GM18951 (cell line): ENCODE measurements around the gene MST1.

Experiments
- POLR2A ChIP-seq: IDR thresholded peaks from 4 replicates; pipeline ENCODE4 v1.6.1; 2011; ENCODE audit warnings: mild to moderate bottlenecking; ENCODE audit not compliant: insufficient read length, insufficient read depth; ENCODE audit errors: extremely low read depth
- in situ Hi-C: fragments of 300-500 bp; cut with MboI; formaldehyde crosslinking; loops from one replicate; pipeline ENCODE4 v1.12.0; 2022; ENCODE audit warnings: low sequenced_read_pairs, mixed read lengths, inconsistent platforms; ENCODE audit not compliant: unreplicated experiment

MST1 gene

DNA sequence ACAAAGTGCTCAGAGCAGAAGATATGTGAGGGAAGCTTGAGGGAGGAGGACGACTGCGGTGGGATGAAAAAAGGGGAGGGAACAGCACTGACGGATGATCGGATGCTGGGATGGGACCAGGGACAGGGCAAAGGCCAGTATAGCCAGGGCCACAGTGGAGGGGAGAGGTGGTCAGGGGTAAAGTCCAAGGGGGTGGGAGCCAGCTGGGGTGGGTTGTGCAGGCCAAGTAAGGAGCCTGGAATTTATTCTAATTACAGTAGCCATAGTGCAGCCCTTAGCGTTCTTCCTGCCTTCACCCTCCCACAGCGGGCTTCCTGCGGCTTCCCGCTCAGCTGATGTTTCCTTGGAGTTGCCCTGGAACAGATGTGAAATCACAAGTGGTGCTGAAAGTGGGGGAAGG is 22.7 kb downstream of the MST1 start:
- TF ChIP-seq POLR2A: no peak
- in situ Hi-C loops: no loop called here

DNA sequence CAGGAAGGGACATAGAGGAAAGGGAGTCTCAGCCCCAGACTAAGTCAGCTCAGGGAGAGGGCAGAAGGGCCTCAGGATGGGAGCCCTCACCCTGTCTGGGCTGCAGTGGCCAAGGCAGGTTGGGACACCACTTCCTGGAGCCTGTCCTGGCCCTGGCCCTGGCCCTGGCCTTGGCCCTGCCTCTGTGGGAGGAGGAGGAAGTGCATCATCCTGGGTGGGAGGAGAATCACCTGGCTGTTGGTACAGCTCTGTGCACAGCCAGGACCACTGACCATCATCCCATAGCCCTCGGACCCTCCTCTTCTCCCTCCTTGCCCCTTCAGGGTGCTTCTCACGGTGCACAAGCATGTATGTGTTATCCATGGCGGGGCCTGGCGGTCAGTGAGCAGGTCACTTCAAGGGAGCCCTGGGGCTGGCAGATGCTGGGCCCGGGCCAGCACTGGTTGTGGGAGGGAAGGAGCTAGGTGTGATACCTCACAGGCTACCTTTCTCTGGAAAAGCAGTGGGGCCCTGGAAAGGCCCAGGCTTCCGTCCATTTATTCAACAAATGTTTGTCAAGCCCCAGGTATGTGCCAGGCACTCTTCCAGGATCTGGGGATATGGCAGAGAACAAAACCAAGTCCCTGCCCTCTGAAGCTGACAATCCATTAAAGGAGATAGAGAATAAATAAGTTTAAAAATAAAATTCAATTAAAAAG is 23.3 kb downstream of the MST1 start:
- no peak for TF ChIP-seq POLR2A
- in situ Hi-C loops: no loop called here

DNA sequence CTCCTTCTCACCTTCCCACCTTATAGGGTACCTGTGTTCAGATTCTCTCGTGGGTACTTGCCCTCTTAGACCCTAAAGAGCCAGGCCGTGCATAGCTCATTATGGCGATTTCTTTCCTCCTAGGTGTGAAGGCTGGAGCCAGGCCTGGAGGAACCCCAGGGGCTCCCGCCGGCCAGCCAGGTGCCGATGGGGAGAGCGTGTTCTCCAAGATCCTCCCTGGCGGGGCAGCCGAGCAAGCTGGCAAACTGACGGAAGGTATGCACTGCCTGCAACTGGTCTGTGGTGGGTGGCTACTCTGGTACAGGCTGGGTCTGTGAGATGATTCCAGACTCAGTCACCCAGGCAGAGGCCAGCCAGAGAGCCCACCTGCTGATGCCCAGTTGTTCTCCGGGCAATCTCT is 25.0 kb downstream of the MST1 start:
- in situ Hi-C loops: no loop called here
- TF ChIP-seq POLR2A: no peak

DNA sequence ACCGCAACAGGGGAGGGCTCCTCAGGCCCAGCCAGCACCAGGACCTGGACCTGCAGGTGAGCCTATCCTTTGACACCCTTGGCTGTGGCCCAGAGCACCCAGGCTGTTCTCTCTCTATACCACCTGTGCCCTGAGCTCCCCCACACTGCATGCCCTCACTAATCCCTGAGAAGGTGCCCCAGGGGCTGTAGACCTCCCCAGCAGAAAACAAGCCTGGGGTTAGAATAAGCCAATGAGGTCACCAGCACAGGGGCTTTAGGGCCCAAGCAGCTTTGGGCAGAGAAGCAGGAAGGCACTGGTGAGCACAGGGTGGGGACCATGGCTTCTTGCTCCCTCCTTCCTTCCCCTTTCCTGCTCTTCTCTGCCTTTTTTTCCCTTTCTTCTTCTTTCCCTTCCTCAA is 25.4 kb downstream of the MST1 start:
- in situ Hi-C loops: no loop called here
- no peak for TF ChIP-seq POLR2A

DNA sequence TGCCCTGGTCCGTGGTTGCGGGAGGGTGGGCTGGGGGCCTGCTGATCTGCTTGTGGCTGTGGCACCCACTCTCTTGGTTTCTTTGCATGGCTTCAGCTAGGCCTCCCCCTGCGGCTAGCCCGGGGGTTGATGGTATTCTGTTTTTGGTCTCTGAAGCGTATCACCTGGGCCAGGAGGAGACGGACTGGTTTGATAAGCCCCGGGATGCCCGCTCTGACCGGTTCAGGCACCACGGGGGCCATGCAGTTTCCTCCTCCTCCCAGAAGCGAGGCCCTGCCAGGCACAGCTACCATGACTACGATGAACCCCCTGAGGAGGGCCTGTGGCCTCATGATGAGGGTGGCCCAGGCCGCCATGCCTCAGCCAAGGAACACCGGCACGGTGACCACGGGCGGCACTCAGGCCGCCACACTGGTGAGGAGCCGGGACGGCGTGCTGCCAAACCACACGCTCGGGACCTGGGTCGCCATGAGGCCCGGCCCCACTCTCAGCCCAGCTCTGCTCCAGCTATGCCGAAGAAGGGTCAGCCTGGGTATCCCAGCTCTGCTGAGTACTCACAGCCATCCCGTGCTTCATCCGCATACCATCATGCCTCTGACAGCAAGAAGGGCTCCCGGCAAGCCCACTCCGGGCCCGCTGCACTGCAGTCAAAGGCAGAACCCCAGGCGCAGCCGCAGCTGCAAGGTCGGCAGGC is 26.4 kb downstream of the MST1 start:
- in situ Hi-C loops: no loop called here
- no peak for TF ChIP-seq POLR2A

DNA sequence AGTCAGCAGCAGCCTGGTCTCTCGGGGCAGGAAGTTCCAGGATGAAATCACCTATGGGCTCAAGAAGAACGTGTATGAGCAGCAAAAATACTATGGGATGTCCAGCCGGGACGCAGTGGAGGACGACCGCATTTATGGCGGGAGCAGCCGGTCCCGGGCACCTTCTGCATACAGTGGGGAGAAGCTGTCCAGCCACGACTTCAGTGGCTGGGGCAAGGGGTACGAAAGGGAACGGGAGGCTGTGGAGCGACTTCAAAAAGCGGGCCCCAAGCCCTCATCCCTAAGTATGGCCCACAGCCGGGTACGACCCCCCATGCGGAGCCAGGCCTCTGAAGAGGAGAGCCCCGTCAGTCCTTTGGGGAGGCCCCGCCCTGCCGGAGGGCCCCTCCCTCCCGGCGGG is 27.3 kb downstream of the MST1 start:
- in situ Hi-C loops: no loop called here
- no peak for TF ChIP-seq POLR2A

DNA sequence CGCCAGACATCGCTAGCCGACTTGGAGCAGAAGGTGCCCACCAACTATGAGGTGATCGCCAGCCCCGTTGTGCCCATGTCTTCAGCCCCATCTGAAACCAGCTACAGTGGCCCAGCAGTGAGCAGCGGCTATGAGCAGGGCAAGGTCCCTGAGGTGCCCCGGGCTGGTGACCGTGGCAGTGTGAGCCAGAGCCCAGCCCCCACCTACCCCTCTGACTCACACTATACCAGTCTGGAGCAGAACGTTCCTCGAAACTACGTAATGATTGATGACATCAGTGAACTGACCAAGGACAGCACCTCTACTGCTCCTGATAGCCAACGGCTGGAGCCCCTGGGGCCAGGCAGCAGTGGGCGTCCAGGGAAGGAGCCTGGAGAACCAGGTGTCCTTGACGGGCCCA is 28.0 kb downstream of the MST1 start:
- in situ Hi-C loops: no loop called here

DNA sequence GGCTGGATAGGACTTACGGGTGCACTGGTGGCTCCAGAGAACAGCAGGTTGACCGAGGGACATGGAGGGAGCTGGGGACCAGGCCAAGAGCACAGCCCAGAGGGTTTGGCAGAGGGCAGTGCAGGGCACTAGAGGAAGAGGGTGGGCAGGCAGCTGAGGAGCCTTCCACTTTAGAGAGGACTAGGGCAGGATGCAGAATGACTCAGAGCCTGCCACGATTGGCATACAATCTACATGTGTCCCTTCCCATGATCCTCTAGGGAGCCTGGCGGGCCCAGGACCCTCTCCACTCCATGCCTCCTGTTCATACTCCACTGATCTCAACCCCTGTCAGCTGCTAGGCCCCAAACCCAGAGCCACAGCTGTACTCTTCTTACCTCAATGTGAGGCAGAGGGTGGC is 29.5 kb downstream of the MST1 start:
- no peak for TF ChIP-seq POLR2A
- in situ Hi-C loops: no loop called here

More for the DNA sequence above, 28.0 kb downstream of the MST1 start:
- no peak for TF ChIP-seq POLR2A

DNA sequence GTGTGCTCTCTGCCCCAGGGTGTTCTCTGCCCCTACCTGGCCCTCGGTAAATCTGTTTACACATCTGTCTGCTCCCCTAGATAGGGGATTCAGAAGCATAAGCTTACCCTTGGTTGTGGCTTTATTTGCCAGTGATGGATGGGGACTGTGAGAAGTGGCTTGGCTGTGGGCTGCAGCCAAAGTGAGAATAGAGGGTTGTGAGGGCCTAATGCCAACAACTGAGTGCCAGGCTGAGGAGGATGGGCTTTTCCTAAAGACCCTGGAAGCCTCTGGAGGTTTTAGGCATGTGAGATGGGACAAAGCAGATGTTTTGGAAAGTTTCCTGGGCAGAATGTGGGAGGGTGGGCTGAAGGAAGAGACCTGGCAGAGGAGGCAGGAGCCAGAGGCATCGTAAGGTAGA is 30.6 kb downstream of the MST1 start:
- in situ Hi-C loops: no loop called here
- no peak for TF ChIP-seq POLR2A

DNA sequence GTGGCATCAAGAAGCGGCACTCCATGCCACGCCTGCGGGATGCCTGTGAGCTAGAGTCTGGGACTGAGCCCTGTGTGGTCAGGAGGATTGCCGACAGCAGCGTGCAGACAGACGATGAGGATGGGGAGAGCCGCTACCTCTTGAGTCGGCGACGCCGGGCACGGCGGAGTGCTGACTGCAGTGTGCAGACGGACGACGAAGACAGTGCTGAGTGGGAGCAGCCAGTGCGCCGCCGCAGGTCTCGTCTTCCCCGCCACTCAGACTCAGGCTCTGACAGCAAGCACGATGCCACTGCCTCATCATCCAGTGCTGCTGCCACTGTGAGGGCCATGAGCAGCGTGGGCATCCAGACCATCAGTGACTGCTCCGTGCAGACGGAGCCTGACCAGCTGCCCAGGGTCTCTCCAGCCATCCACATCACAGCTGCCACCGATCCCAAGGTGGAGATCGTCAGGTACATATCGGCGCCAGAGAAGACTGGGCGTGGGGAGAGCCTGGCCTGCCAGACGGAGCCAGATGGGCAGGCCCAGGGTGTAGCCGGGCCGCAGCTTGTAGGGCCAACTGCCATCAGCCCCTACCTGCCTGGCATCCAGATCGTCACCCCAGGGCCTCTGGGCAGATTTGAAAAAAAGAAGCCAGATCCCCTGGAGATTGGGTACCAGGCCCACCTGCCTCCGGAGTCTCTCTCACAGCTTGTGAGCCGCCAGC is 31.9 kb downstream of the MST1 start:
- in situ Hi-C loops: no loop called here
- TF ChIP-seq POLR2A: no peak

DNA sequence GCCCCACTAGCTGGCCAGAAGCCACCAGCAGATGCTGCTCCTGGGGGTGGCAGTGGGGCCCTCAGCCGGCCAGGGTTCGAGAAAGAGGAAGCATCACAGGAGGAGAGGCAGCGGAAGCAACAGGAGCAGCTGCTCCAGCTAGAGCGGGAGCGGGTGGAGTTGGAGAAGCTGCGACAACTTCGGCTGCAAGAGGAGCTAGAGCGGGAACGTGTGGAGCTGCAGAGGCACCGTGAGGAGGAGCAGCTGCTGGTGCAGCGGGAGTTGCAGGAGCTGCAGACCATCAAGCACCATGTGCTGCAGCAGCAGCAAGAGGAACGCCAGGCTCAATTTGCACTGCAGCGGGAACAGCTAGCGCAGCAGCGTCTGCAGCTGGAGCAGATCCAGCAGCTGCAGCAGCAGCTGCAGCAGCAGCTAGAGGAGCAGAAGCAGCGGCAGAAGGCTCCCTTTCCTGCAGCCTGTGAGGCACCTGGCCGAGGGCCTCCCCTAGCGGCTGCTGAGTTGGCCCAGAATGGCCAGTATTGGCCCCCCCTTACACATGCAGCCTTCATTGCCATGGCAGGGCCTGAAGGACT is 32.6 kb downstream of the MST1 start:
- no peak for TF ChIP-seq POLR2A
- in situ Hi-C loops: no loop called here

DNA sequence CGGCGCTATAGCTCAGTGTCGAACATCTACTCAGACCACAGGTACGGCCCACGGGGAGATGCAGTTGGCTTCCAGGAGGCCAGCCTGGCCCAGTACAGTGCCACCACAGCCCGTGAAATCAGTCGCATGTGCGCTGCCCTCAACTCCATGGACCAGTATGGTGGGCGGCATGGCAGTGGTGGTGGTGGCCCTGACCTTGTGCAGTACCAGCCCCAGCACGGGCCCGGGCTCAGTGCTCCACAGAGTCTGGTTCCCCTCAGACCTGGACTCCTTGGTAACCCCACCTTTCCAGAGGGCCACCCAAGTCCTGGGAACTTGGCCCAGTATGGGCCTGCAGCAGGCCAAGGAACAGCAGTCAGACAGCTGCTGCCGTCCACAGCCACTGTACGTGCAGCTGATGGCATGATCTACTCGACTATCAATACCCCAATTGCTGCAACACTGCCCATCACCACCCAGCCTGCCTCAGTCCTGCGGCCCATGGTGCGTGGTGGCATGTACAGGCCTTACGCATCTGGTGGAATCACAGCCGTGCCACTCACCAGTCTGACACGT is 33.5 kb downstream of the MST1 start:
- in situ Hi-C loops: no loop called here
- no peak for TF ChIP-seq POLR2A

DNA sequence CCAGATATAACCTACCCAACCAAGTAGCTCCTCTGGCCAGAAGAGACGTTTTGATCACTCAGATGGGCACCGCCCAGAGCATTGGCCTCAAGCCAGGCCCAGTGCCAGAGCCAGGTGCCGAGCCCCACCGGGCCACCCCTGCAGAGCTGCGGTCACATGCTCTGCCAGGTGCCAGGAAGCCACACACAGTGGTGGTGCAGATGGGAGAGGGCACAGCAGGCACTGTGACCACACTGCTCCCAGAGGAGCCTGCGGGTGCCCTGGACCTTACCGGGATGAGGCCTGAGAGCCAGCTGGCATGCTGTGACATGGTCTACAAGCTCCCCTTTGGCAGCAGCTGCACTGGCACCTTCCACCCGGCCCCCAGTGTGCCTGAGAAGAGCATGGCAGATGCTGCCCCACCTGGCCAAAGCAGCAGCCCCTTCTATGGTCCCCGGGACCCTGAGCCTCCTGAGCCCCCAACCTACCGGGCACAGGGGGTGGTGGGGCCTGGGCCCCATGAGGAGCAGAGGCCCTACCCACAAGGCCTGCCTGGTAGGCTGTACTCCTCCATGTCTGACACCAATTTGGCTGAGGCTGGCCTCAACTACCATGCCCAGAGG is 34.2 kb downstream of the MST1 start:
- no peak for TF ChIP-seq POLR2A
- in situ Hi-C loops: no loop called here
